ENCODE data around the gene QARS1.

- TF ChIP-seq POLR2A (IDR thresholded peaks at IDR 0.05; ENCODE audit: low read depth, low read length) (peak; percentile 91), POLR2AphosphoS5 (IDR thresholded peaks at IDR 0.05; ENCODE audit: low read length) (peak; percentile 96), TCF3 (IDR thresholded peaks at IDR 0.05; ENCODE audit: borderline replicate concordance, insufficient read depth, low read depth, low read length) (no peak), KLF5 (IDR thresholded peaks at IDR 0.05; ENCODE audit: partially characterized antibody) (no peak), NBN (IDR thresholded peaks at IDR 0.05) (peak; percentile 20; the same call in 1 of the 2 replicates), TAF1 (IDR thresholded peaks at IDR 0.05; ENCODE audit: borderline replicate concordance, low read depth, low read length) (peak; percentile 97), CTCF (IDR thresholded peaks at IDR 0.05 in 2 of 3, conservative IDR thresholded peaks at IDR 0.05 in 1 of 3; ENCODE audit: control insufficient read depth in 2 of 3, extremely low read depth in 1 of 3, insufficient read depth in 1 of 3, low read depth in 3 of 3, low read length in 3 of 3) (no peak), STAT3 (IDR thresholded peaks at IDR 0.05; ENCODE audit: low read depth, low read length) (no peak), CREB1 (IDR thresholded peaks at IDR 0.05; ENCODE audit: low read depth) (peak; percentile 52; the same call in 1 of the 2 replicates), EP300 (IDR thresholded peaks at IDR 0.05; ENCODE audit: borderline replicate concordance in 1 of 2, control insufficient read depth in 1 of 2, low read depth in 2 of 2, low read length in 2 of 2) (no peak), YBX1 (IDR thresholded peaks at IDR 0.05) (no peak), PAX5 (IDR thresholded peaks at IDR 0.05; ENCODE audit: borderline replicate concordance, low read depth, low read length) (no peak), NRF1 (conservative IDR thresholded peaks at IDR 0.05; ENCODE audit: low read depth, low read length) (no peak)
These were observed at the start of gene QARS1 for GRCh38 chr3:49104427-49105291.
